COR-L47 (cell line): ENCODE data around the gene MAMDC2.

ENCODE experiments used
- DNase-seq: peaks from one replicate; lab custom pipeline; 2025; lab: John Stamatoyannopoulos, UW

Gene MAMDC2, protein sequence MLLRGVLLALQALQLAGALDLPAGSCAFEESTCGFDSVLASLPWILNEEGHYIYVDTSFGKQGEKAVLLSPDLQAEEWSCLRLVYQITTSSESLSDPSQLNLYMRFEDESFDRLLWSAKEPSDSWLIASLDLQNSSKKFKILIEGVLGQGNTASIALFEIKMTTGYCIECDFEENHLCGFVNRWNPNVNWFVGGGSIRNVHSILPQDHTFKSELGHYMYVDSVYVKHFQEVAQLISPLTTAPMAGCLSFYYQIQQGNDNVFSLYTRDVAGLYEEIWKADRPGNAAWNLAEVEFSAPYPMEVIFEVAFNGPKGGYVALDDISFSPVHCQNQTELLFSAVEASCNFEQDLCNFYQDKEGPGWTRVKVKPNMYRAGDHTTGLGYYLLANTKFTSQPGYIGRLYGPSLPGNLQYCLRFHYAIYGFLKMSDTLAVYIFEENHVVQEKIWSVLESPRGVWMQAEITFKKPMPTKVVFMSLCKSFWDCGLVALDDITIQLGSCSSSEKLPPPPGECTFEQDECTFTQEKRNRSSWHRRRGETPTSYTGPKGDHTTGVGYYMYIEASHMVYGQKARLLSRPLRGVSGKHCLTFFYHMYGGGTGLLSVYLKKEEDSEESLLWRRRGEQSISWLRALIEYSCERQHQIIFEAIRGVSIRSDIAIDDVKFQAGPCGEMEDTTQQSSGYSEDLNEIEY

DNA sequence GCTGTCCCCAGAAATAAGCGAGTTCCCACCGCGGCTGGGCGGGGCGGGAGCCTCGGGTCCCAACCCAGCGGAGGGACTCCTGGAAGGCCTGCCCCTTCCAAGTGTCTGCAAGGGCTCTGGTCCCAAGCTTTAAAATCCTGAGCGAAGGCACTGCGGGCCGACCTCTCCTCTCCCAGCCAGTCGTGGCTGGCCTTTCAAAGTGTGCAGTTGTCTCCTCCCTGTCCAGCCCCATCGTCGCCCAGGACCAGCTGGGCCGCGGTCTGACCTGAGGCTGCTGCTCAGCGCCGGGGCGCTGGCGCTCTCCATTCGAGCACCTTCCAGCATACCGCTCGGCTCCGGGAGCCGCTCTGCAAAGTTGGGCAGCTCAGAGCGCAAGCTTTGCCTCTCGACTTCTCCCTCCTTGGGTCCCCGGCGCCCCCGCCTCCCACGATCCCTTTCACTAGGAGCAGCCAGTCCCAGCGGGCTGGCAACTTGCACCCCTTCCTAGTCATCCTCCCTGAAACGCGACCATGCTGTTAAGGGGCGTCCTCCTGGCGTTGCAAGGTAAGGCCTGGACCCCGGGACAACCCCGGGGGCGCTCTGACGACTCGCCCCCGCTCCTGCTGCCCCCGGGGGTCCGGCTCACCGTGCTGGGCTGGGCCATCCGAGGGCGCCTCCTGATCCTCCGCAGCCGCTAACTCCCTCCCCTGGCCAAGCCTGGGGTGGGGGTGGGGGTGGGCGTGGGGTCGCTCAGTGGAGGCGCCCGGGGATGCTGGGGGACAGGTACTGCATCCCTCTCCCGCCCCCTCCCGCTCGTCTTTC is at the start of gene MAMDC2:
MAMDC2 (plus strand) TSS at position 160 of the 801 bp plus-strand sequence; CDS start at position 510, 350 bp downstream.
- no peak for DNase-seq

DNA sequence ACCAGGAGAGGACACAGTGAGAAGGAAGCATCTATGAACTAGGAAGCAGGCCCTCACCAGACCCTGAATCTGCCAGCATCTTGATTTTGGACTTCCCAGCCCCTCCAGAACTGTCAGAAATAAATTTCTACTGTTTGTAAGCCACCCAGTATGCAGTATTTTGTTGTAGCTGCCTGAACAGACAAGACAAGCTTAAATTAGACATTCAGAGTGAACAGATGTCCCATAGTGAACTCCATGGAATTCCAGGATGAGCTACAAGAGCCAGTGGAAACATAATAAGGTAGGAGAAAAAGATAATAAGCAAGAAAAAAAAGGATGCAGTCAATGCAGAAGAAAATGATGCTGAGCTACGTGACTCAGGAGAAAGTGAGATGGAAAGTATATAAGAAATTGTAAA is 47.8 kb upstream of the MAMDC2 start:
- no peak for DNase-seq

GRCh38 chr9:69996967-69997366 is 46.7 kb upstream of the MAMDC2 start:
- no peak for DNase-seq

GRCh38 chr9:69997524-69997923 is 46.1 kb upstream of the MAMDC2 start:
- DNase-seq = no peak

- DNase-seq = no peak
Observed at GRCh38 chr9:69999315-69999714, 44.3 kb upstream of the MAMDC2 start.

- DNase-seq = no peak
Observed at GRCh38 chr9:70000469-70000868, 43.2 kb upstream of the MAMDC2 start.

- no peak for DNase-seq
Observed at GRCh38 chr9:70003901-70004714, 39.5 kb upstream of the MAMDC2 start.

DNA sequence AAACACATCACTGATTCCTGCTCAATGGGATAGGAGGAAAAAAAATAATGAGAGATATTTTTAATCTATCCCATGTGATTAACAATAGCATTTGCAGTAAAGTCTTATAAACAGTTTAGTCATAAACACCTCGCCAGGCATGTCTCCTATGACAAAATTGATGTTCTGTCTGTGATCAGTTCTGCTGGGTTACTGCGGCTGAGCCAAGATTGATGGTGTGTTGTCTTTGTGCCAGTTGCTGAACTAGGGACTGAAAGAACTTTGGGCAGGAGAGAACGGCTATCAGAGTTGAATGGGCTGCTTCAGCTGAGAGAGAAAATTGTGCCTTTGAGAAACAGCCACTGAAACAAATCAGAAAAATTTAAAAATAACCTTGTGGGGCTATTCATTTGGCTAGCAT is 37.3 kb upstream of the MAMDC2 start:
- DNase-seq = no peak

DNA sequence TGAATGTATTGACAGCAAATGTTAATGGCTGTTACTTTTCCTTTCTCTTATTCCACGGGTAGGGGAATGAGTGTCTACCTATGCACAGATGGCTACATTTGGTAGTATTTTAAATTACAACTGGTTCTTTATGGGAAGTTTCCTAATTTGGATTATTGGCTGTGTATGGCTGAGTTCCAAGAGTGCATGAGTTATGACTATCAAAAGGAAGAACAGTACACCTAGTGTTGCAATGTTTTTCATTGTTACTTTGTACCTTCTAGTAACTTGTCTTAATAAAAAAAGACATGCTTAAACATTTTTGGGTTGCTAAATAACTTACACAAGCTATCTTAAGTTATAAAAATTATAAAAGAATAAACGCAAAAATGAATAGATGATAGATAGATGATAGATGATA is 35.8 kb upstream of the MAMDC2 start:
- DNase-seq = no peak

DNA sequence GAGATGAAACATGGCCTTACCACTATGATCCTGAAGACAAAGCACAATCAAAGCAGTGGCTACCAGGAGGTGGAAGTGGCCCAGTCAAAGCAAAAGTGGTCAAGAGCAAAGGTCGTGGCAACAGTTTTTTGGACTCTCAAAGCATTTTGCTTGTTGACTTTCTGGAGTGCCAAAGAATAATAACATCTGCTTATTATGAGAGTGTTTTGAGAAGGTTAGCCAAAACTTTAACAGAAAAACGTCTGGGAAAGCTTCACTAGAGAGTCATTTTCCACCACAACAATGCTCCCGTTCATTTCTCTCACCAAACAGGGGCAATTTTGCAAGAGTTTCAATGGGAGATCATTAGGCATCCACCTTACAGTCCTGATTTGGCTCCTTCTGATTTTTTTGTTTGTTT is 33.6 kb upstream of the MAMDC2 start:
- DNase-seq = no peak

DNA sequence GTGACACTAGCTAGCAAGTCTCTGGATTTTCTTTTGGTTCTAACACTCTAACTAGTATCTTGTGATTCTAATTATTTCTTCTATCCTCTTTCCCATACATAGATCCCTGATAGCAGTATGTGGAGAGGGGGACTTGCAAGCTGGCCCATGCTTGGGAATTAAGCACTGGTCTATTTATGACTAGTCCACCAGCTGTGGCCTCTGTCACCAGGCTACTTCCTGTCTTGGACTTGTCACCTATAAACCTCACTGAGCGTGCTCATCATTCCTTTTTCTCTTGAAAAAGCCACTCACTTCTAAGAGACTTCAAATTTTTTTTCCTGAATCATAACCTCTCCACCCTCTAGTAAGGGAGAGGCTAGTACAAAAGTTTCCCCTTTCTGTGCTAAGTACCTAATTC is 32.3 kb upstream of the MAMDC2 start:
- DNase-seq = no peak

DNA sequence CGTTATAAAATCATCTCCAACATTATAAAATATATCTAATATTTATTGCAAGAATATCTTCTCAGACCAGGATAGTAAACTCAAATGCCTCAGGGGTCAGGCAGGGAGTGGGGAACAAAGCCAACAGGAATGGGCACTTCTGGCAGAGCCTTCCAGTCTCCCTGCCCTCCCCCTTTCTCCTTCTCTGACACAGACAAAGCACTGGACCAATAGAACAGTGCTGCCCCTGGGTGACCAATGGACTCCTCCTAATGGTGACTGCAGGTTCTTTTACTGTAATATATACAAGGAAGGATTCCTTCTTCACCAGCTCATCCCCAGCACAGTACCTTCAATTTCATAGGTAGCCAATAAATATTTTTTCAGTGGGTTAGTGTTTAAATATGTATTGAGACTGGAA is 31.1 kb upstream of the MAMDC2 start:
- DNase-seq = no peak

DNA sequence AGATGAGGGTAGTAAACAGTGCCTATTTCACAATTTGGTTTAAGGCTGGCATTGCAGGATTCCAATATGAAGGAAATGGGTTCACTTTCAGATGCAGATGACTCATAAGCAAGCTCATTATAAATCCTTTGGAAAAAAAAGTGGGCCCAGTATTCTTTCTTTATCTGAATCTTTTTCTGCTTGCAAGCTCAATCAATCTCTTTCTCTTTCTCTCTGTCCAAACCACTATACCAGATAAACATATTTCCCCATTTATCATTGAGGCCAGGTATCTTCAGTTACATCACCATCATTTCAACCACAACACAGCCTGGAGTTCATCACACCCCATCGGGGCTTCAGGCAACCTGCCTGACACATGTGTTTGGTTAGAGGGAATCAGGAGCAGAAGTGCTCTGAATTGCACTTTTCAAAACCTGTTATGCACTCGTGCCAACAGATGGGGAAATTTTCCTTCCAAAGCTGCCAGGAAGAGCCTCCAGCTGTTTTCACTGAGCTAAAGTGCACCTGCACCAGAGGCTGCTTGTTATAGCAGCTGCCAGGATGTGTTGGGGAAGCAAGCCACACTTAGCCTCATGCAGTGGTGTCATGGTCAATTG is 30.0 kb upstream of the MAMDC2 start:
- peak; percentile 32 for DNase-seq

- DNase-seq = no peak
Observed at GRCh38 chr9:70015099-70015498, 28.5 kb upstream of the MAMDC2 start.

- DNase-seq = no peak
Observed at GRCh38 chr9:70020217-70020616, 23.4 kb upstream of the MAMDC2 start.

- peak; percentile 31 for DNase-seq
Observed at GRCh38 chr9:70020991-70021571, 22.6 kb upstream of the MAMDC2 start.

- DNase-seq = no peak
Observed at GRCh38 chr9:70028287-70028686, 15.4 kb upstream of the MAMDC2 start.

GRCh38 chr9:70030156-70030555 is 13.5 kb upstream of the MAMDC2 start:
- no peak for DNase-seq

DNA sequence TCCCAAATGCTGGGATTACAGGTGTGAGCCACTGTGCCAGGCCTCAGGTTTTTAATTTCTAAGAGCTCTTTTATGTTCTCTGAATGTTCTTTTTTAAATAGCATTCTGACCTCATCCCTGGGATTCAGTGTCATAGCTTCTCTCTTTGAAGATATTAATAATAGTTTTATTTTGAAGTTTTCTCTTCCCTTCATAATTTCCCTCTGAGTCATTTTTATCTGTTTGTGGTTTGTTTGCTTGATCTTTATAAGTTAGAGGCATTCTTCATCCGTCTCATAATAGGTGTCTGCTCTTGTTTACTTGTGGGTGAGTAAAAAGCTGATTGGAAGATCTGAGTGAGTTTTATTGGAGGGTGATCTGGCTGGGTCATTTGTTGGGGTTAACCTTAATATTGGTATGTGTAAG is 12.5 kb upstream of the MAMDC2 start:
- DNase-seq = no peak

DNA sequence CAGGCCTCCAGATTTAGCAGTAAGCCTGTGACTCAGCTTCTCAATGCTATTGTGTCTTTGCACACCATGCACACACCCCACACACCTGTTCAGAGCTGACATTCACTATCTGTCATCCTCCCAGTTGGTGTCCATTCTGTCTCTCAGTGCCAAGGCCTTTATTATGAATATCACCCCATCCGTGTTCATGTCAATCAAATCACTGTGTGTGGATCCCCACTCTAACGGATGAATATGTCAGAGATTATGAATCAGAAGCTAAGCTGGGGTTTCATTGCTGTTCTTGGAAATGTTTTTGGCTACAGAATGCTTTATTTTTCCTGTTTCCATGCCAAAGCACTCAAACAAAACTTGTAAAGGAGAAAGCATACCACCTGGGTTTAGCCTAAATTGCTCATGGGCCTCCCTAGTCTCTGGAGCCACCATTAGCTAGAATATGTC is 9.4 kb upstream of the MAMDC2 start:
- peak; percentile 81 for DNase-seq

DNA sequence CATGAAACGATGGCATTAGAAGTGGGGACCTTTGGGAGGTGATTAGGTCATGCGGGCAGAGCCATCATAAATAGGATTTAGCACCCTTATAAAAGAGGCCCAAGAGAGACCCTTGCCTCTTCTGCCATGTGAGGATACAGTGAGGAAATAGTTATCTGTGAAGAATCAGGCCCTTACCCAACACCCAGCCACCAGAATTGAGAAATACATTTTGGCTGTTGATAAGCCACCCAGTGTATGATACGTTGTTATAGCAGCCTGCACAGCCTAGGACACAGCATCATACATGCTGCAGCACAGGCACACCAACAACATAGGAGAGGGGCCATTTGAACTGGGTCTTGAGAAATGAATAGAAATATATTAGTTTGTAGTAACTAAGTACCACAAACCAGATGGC is 8.0 kb upstream of the MAMDC2 start:
- no peak for DNase-seq
